IPS-18c (cell line): ENCODE results near the gene NT5M.
"Not testable (repeated sequence)": the region's sequence is repeated elsewhere in the genome, so short reads cannot be mapped to it uniquely, and the experiment has no call there.

Experiments
- H3K4me3 ChIP-seq: 2 replicates; pipeline ENCODE4 v1.7.0; 2013; ENCODE audit warnings: low read depth, mild to moderate bottlenecking, low read length, moderate library complexity; ENCODE audit not compliant: insufficient read depth
- H3K9me3 ChIP-seq: one replicate; pipeline ENCODE4 v1.6.1; 2013; ENCODE audit warnings: mild to moderate bottlenecking, low read length, moderate library complexity; ENCODE audit not compliant: control insufficient read depth, insufficient read depth

NT5M gene

DNA sequence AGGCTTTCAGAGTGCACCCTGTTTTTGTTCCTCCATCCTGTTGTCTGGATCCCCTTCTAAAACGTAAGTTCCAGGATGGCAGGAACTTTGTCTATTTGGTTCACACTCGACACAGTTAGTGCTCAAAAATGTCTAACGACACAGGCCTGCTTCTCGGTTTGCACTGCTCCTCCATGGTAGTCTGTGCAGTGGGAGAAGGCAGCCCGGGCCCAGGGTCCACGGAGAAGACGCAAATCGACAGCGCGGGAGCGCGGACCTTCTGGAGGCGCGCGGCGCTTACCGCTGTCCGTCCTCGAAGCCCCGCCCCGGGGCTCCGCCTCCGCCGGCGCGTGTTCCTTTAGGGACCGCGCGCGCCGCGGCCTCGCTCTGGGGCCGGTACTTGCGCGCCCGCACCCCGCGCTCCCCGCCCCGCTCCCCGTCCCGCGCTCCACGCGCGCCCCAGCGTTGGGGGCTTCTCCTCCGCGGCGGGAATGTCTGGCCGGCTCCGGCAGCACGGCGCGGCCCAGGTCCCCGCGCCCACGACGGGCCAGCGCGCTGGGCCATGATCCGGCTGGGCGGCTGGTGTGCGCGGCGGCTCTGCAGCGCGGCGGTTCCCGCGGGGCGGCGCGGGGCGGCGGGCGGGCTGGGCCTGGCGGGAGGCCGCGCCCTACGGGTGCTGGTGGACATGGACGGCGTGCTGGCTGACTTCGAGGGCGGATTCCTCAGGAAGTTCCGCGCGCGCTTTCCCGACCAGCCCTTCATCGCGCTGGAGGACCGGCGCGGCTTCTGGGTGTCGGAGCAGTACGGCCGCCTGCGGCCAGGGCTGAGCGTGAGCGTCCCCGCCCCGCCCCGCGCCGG is at the start of gene NT5M:
Gene NT5M, plus strand, starts transcription at position 364 of the 837 bp plus-strand sequence. Its CDS starts 178 bp downstream, at position 542.
- Histone ChIP-seq H3K4me3 (peak within 1 kb of the TSS; percentile 65), H3K9me3 (peaks cover 2% of the 10 kb centered on the region)

DNA sequence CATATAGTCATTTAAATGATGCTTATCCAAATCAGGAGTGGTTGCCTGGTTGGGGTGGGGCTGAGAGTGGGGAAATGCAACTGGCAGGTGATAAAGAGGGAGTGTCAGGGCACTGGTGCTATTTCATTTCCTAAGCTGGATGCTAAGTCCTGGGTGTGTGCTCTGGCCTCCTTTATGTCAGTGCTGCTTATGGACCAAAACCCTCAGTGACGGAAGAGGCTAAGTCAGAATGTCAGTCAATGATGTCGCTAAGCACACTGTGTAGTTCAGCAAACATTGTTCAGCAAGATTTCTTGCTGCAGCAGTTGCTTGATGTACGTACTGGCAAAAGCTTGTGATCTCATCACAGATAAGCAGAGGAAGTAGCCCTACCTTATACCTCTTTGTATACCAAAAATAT is 49.8 kb upstream of the NT5M start:
- Histone ChIP-seq H3K9me3 (no peaks in the 10 kb centered on the region), H3K4me3 (no peak overlapping the region)

DNA sequence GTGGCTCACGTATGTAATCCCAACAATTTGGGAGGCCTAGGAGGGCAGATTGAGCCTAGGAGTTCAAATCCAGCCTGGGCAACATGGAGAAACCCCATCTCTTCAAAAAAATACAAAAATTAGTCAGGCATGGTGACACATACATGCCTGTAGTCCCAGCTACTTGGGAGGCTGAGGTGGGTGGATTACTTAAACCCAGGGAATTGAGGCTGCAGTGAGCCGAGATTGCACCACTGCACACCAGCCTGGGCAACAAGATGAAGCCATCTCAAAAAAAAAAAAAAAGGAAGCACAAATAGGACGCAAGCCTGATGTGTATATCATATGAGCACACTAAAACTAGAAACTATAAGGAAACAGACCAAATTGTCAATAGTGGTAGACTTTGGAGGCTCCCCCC is 49.1 kb upstream of the NT5M start:
- H3K4me3 ChIP-seq: no peak overlapping the region
- no peaks in the 10 kb centered on the region for H3K9me3 ChIP-seq

DNA sequence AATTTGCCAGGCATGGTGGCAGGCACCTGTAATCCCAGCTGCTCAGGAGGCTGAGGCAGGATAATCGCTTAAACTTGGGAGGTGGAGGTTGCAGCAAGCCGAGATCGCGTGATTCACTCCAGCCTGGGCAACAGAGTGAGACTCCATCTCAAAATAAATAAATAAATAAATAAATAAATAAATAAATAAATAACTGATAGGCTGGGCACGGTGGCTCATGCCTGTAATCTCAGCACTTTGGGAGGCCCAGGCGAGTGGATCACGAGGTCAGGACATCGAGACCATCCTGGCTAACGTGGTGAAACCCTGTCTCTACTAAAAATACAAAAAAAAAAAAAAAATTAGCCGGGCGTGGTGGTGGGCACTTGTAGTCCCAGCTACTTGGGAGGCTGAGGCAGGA is 47.5 kb upstream of the NT5M start:
- H3K9me3 ChIP-seq, H3K4me3 ChIP-seq: not testable (repeated sequence)

DNA sequence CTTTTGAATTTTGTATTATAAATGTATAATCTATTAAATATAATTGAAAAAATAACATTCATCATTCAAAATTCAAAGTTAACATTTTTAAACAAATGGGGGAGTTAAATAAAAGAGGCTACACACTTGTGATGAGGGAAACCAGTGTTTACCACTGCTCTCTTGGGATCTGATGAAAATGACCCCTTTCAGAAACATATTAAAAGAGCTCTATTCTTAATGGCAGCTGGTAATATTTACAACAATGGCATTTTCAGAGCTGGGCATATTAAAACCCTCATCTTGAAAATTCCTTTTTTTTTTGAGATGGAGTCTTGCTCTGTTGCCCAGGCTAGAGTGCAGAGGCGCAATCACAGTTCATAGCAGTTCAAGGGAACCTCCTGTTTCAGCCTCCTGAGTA is 46.9 kb upstream of the NT5M start:
- no peaks in the 10 kb centered on the region for H3K9me3 ChIP-seq
- no peak overlapping the region for H3K4me3 ChIP-seq

DNA sequence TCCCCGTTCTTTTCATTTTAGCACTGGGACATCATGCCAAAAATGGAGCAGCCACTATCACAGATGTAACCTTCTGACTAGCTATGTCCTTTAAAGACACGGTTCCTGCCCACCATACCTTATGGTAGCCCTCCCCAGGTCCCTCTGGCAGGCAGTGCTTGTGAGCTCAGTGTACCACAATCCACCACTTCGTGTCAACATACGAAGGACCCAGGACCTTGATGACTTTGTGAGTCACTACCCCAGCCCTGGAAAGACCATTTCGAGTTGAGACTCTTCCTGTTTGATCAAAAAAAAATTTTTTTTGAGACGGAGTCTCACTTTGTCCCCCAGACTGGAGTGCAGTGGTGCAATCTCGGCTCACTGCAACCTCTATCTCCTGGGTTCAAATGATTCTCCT is 45.2 kb upstream of the NT5M start:
- Histone ChIP-seq H3K9me3 (no peaks in the 10 kb centered on the region), H3K4me3 (no peak overlapping the region)

DNA sequence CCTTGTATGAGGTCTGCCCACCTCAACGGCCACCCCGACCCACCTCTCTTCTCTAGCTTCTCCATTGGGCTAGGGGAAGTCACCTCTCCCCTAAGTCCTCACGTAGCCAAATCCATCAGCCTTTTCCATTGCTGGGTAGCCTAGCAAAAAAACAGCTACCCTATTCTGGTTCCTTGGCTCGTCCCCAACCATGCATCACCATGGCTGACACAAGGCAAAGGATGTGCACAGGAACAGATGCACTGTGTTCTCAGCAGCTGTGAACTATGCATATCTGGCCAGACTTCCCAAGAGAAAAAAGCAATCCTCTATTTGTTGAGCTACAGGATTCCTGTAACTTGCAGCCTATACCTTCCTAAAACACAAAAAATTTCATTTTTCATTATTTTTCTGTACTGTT is 44.2 kb upstream of the NT5M start:
- Histone ChIP-seq H3K4me3 (no peak overlapping the region), H3K9me3 (no peaks in the 10 kb centered on the region)

DNA sequence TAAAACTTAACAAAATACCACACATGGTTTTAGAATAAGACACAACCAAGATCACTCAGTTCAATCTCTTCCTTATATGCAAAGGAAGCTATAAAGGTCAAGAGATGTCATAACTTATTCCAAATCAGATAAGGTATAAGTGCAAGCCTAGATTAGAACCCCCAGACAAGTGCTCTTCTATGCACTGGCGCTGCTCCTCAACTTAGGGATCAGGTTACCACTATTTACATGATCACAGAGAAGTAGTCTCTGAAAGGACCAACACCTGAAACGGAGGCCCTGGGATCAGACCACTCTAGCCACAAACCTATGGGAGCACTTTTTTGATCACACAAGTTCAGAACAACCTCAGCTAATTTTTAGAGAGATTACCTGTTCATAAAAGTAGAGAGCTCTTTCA is 38.7 kb upstream of the NT5M start:
- H3K9me3 ChIP-seq: no peaks in the 10 kb centered on the region
- no peak overlapping the region for H3K4me3 ChIP-seq

DNA sequence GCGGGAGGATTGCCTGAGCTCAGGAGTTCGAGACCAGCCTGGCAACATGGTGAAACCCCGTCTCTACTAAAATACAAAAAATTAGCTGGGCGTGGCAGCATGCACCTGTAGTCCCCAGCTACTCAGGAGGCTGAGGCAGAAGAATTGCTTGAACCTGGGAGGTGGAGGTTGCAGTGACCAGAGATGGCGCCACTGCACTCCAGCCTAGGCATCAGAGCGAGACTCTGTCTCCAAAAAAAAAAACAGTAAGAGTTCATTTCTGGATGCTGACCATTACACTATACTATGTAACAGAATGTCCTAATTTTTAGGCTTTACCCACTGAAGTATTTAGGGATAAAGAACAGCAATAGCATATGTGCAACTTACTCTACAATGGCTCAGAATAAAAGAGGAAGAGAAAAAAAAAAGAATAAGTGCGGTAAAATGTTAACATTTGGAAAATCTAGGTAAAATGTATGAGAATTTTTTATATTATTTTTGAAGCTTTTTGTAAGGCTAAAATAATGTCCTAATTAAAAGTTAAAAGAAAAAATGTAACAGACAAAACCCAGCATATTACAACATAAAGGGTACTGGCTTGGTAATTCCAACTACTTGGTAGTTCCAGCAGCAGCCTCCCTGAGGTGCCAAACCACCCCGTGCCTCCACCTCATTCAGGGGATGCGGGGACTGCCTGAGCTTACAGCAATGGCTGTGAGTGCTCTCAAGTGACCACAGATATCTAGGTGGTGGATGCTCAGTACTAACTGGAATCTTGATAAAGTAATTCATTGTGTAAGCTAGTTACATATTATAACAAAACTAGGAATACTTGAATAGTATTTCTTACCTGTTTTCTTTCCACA is 33.0 kb upstream of the NT5M start:
- Histone ChIP-seq H3K4me3 (no peak overlapping the region), H3K9me3 (no peaks in the 10 kb centered on the region)

DNA sequence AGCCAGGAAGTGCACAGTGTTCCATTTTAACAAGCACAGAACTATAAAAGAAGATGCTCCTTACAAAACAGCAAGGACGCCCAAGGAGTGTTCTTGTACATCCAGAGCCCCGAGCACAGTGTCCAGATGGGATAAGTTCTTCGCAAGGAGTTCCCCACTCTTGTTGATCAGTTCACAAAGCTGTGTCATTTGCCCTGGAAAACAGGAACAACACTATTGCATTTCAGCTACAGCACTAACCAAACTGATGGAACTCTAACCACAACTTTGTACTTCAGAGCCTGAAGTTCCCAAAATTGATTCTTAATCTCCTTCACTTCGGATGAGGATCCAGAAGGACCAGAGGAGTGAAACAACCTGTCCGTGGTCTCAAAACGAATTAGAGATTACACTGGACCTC is 27.2 kb upstream of the NT5M start:
- Histone ChIP-seq H3K4me3 (no peak overlapping the region), H3K9me3 (no peaks in the 10 kb centered on the region)

DNA sequence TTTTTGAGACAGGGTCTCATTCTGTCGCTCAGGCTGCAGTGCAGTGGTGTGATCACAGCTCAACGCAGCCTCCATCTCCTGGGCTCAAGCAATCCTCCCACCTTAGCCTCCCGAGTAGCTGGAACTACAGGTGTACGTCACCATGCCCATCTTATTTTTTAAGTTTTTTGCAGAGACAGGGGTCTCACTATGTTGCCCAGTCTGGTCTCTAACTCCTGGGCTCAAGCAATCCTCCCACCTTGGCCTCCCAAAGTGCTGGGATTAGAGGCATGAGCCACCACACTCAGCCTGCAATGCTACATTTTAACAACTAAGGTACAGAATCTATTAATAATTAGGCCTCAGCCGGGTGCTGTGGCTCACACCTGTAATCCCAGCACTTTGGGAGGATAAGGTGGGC is 25.7 kb upstream of the NT5M start:
- not testable (repeated sequence) for H3K9me3 ChIP-seq, H3K4me3 ChIP-seq

DNA sequence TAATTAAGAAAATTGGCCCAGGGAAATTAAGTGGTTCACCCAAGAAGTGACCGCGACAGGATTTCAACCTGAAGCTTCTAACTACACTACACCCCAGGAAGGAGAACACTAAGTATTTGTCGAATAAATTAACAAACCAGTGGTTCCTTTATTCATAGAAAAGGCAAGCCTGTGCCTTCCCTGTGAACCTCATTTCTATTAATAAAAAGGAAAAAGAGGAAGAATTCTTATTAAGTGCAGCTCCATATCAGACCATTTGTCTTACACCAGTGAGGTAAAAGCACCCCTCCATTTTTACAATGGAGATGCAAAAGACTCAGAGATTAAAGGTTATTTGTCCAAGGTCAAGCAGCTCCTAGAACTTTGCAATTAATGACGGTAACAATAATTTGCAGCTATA is 23.9 kb upstream of the NT5M start:
- Histone ChIP-seq H3K4me3 (0 out of 2 replicates have a peak overlapping the region, but pooled peaks have one; percentile 99), H3K9me3 (no peaks in the 10 kb centered on the region)

DNA sequence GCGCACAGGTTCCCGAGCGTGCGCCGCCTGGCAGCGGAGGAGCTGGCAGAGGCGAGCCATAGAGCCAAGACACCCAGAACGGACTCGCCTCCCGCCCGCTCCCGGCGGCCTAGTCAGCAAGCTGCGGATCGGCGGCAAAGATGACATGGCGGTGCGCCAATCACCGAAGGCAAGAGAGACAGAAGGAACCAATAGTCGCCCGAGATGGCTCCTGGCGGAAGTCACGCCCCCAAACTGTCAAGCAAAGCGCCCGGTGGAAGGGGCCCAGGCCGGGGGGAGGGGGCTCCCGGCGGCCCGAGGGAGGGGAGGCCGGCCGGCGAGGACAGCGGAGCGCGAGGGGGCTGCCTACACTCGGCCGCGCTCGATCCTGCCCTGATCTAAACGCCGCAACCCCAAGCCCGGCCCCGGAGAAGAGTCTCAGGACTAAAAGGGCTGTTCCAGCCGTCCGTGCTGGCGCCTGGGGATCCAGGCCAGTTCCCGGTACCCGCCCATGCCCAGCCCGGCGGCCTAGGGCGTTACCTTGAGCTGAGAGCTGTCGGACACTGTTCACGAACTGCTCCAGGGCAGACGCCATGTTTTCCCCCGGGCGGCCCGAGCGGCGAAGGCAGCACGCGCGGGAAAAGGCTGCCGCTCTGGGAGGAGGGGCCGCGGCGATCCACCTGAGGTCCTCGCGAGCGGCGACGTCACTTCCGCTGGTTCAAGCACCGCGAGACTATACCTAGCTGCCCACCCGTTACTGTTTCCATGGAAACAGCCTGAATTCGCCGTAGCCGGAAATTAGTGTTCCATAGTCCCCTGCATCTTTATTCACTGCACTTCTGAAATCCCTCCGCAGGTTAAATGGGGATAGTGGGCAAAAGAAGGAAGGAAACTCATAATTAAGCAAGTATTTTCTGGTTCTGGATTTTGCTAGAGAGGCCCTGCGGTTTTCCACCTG is 22.3 kb upstream of the NT5M start, which contains the start of gene COPS3:
Gene COPS3, minus strand, starts transcription at position 634 of the 937 bp plus-strand sequence. Its CDS starts 60 bp downstream, at position 574.
- no peaks in the 10 kb centered on the region for H3K9me3 ChIP-seq
- peak within 1 kb of the TSS; percentile 99 for H3K4me3 ChIP-seq

DNA sequence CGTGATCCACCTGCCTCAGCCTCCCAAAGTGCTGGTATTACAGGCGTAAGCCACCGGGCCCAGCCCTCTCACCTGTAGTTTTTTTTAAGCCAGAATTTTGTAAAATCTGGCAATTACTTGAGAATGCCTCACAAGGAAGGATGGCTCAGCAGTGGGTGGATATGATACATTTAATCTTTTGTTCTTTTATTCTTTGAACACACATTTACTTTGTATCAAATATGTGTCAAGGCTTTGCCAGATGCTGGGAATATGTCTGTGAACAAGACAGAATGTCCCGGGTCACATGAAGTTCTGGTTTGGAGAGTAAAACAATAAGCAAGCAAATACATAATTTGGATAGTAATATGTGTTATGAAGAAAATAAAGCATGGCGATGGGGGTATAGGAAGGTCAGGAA is 17.2 kb upstream of the NT5M start:
- H3K9me3 ChIP-seq: peaks cover 2% of the 10 kb centered on the region

DNA sequence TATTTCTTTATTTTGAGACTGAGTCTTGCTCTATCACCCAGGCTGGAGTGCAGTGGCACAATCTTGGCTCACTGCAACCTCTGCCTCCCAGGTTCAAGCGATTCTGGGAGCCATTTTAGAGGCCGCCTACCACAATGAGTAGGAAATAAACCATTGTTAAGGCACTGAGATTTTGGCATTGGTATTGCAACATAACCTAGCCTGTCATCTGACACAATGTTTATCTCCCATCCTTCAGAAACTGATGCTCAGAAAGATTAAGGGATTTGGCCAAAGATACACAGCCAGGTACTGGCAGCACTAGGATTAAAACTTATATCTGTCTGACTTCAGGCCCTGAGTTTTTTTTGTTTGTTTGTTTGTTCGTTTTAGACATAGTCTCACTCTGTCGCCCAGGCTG is 14.1 kb upstream of the NT5M start:
- Histone ChIP-seq H3K9me3 (peaks cover 2% of the 10 kb centered on the region), H3K4me3 (no peak overlapping the region)

More for the DNA sequence above, 17.2 kb upstream of the NT5M start:
- H3K4me3 ChIP-seq: no peak overlapping the region

DNA sequence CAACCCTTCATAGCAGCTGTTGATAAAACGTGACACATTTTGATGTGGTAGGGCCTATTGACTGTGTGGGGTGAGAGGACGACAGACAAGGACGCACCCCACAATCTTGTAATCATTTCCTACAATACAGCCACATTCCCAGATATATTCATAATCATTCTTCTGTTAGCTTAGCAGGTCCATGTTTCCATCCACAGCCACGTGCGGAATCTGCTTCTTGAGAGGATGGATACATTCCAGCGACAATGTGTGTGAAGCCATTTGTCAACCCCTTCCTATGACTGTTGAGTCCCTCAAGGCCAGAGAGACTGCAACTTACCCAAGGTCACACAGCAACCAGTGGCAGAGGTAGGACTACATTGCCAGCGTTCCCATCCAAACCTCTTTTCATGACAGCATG is 13.5 kb upstream of the NT5M start:
- Histone ChIP-seq H3K9me3 (peaks cover 2% of the 10 kb centered on the region), H3K4me3 (no peak overlapping the region)

DNA sequence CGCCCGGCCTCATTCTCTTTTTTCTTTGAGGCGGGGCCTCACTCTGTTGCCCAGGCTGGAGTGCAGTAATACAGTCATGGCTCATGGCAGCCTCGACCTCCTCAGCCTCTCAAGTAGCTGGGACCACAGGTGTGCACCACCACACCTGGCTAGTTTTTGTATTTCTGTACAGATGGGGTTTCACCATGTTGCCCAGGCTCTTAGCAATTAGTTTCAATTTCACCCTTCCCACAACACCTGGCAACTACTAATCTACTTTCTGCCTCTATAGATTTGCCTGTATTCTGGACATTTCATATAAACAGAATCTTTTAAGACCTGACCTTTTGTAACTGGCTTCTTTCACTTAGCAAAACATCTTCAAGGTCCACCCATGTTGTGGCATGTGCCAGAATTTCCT is 8.0 kb upstream of the NT5M start:
- no peak overlapping the region for H3K4me3 ChIP-seq
- H3K9me3 ChIP-seq: no peaks in the 10 kb centered on the region
